ENCODE results near the gene GREB1.

The GREB1 gene

GRCh38 chr2:11679486-11680181 is 145.8 kb downstream of the GREB1 start:
- Histone ChIP-seq H2BK15ac (ENCODE audit: low read depth, poor library complexity, severe bottlenecking) (no peak overlapping the region), H4K91ac (ENCODE audit: low read length) (peak overlapping the region; percentile 63), H3K79me1 (replicated peaks; ENCODE audit: low read length, poor library complexity, severe bottlenecking) (no peaks in the 10 kb centered on the region), H3K27me3 (ENCODE audit: control insufficient read depth in 1 of 2, insufficient read depth in 1 of 2, low read length in 2 of 2) (peaks cover 48 to 90% of the 10 kb centered on the region in 2 experiments), H3K18ac (ENCODE audit: low read depth in 1 of 2, low read length in 2 of 2) (peak overlapping the region; percentile 44 to 46), H3K4me1 (ENCODE audit: control insufficient read depth, insufficient read depth, low read depth, low read length) (peaks cover 4% of the 10 kb centered on the region), H3K4ac (ENCODE audit: low read depth in 1 of 2, low read length in 2 of 2) (no peak overlapping the region), H3K14ac (ENCODE audit: low read length in 2 of 2) (no peak overlapping the region), H2AFZ (ENCODE audit: low read depth, low read length) (no peak overlapping the region), H3K4me2 (ENCODE audit: low read length, poor library complexity, severe bottlenecking) (no peak overlapping the region), H2BK5ac (ENCODE audit: low read depth, low read length, poor library complexity, severe bottlenecking) (no peak overlapping the region), H3K23ac (ENCODE audit: low read length in 2 of 2) (no peak overlapping the region), H3K4me3 (ENCODE audit: insufficient read depth in 1 of 2, low read depth in 1 of 2, low read length in 2 of 2) (no peak overlapping the region), H3K9me3 (ENCODE audit: control insufficient read depth, low read length) (no peaks in the 10 kb centered on the region), H3K27ac (ENCODE audit: low read length, poor library complexity, severe bottlenecking) (no peak overlapping the region), H3K9ac (ENCODE audit: low read length) (no peak overlapping the region), H4K8ac (ENCODE audit: low read length) (no peak overlapping the region), H2BK12ac (ENCODE audit: low read length in 2 of 2) (peak overlapping the region in 1 of 2 experiments; percentile 12), H2BK120ac (ENCODE audit: low read depth, low read length) (peak overlapping the region; percentile 4), H3K36me3 (ENCODE audit: control insufficient read depth in 1 of 2, insufficient read depth in 2 of 2, low read depth in 1 of 2, low read length in 2 of 2) (no peaks in the 10 kb centered on the region), H2AK5ac (ENCODE audit: low read length, severe bottlenecking) (no peak overlapping the region)
- WGBS, result 83% methylated on average over 13 of the region's 13 CpGs
- DNase-seq, result no peak

GRCh38 chr2:11680182-11680900 is 146.5 kb downstream of the GREB1 start:
- WGBS, result 79% methylated on average over 14 of the region's 16 CpGs
- no peak overlapping the region for H3K23ac ChIP-seq (ENCODE audit: low read length in 2 of 2)
- H3K4ac ChIP-seq (ENCODE audit: low read depth in 1 of 2, low read length in 2 of 2), result no peak overlapping the region

GRCh38 chr2:11680901-11681721 is 147.3 kb downstream of the GREB1 start:
- no peaks in the 10 kb centered on the region for H3K79me1 ChIP-seq (replicated peaks; ENCODE audit: low read length, poor library complexity, severe bottlenecking)
- no peak overlapping the region for H2BK120ac ChIP-seq (ENCODE audit: low read depth, low read length)
- H4K91ac ChIP-seq (ENCODE audit: low read length), result no peak overlapping the region
- no peak overlapping the region for H4K8ac ChIP-seq (ENCODE audit: low read length)
- H3K9me3 ChIP-seq (ENCODE audit: control insufficient read depth, low read length), result no peaks in the 10 kb centered on the region
- peaks cover 54 to 87% of the 10 kb centered on the region in 2 experiments for H3K27me3 ChIP-seq (ENCODE audit: control insufficient read depth in 1 of 2, insufficient read depth in 1 of 2, low read length in 2 of 2)
- H2AK5ac ChIP-seq (ENCODE audit: low read length, severe bottlenecking), result no peak overlapping the region
- no peak overlapping the region for H3K4ac ChIP-seq (ENCODE audit: low read depth in 1 of 2, low read length in 2 of 2)
- H3K14ac ChIP-seq (ENCODE audit: low read length in 2 of 2), result no peak overlapping the region
- no peak overlapping the region for H2BK5ac ChIP-seq (ENCODE audit: low read depth, low read length, poor library complexity, severe bottlenecking)
- H3K36me3 ChIP-seq (ENCODE audit: control insufficient read depth in 1 of 2, insufficient read depth in 2 of 2, low read depth in 1 of 2, low read length in 2 of 2), result no peaks in the 10 kb centered on the region
- no peak for DNase-seq
- H3K9ac ChIP-seq (ENCODE audit: low read length), result no peak overlapping the region
- 91% methylated on average over 15 of the region's 15 CpGs for WGBS
- H3K4me2 ChIP-seq (ENCODE audit: low read length, poor library complexity, severe bottlenecking), result no peak overlapping the region
- peaks cover 4% of the 10 kb centered on the region for H3K4me1 ChIP-seq (ENCODE audit: control insufficient read depth, insufficient read depth, low read depth, low read length)
- H3K27ac ChIP-seq (ENCODE audit: low read length, poor library complexity, severe bottlenecking), result no peak overlapping the region
- peak overlapping the region; percentile 54 for H2BK15ac ChIP-seq (ENCODE audit: low read depth, poor library complexity, severe bottlenecking)
- H2AFZ ChIP-seq (ENCODE audit: low read depth, low read length), result no peak overlapping the region
- H3K4me3 ChIP-seq (ENCODE audit: insufficient read depth in 1 of 2, low read depth in 1 of 2, low read length in 2 of 2), result no peak overlapping the region
- no peak overlapping the region for H3K23ac ChIP-seq (ENCODE audit: low read length in 2 of 2)
- H3K18ac ChIP-seq (ENCODE audit: low read depth in 1 of 2, low read length in 2 of 2), result peak overlapping the region in 1 of 2 experiments; percentile 49
- no peak overlapping the region for H2BK12ac ChIP-seq (ENCODE audit: low read length in 2 of 2)

More at GRCh38 chr2:11680182-11680900, 146.5 kb downstream of the GREB1 start:
- Histone ChIP-seq H3K4me1 (ENCODE audit: control insufficient read depth, insufficient read depth, low read depth, low read length) (peaks cover 4% of the 10 kb centered on the region), H2BK12ac (ENCODE audit: low read length in 2 of 2) (no peak overlapping the region), H3K27me3 (ENCODE audit: control insufficient read depth in 1 of 2, insufficient read depth in 1 of 2, low read length in 2 of 2) (peaks cover 49 to 87% of the 10 kb centered on the region in 2 experiments), H2BK5ac (ENCODE audit: low read depth, low read length, poor library complexity, severe bottlenecking) (no peak overlapping the region), H2AK5ac (ENCODE audit: low read length, severe bottlenecking) (no peak overlapping the region), H3K4me3 (ENCODE audit: insufficient read depth in 1 of 2, low read depth in 1 of 2, low read length in 2 of 2) (no peak overlapping the region), H3K14ac (ENCODE audit: low read length in 2 of 2) (no peak overlapping the region), H2BK15ac (ENCODE audit: low read depth, poor library complexity, severe bottlenecking) (no peak overlapping the region), H3K4me2 (ENCODE audit: low read length, poor library complexity, severe bottlenecking) (no peak overlapping the region), H2BK120ac (ENCODE audit: low read depth, low read length) (peak overlapping the region; percentile 4), H3K27ac (ENCODE audit: low read length, poor library complexity, severe bottlenecking) (no peak overlapping the region), H3K36me3 (ENCODE audit: control insufficient read depth in 1 of 2, insufficient read depth in 2 of 2, low read depth in 1 of 2, low read length in 2 of 2) (no peaks in the 10 kb centered on the region), H3K79me1 (replicated peaks; ENCODE audit: low read length, poor library complexity, severe bottlenecking) (no peaks in the 10 kb centered on the region), H4K91ac (ENCODE audit: low read length) (peak overlapping the region; percentile 63), H3K9me3 (ENCODE audit: control insufficient read depth, low read length) (no peaks in the 10 kb centered on the region), H3K18ac (ENCODE audit: low read depth in 1 of 2, low read length in 2 of 2) (peak overlapping the region in 1 of 2 experiments; percentile 49), H2AFZ (ENCODE audit: low read depth, low read length) (no peak overlapping the region), H4K8ac (ENCODE audit: low read length) (no peak overlapping the region), H3K9ac (ENCODE audit: low read length) (no peak overlapping the region)
- DNase-seq, result peak; percentile 42

All from mesenchymal stem cell (in vitro differentiated cells and primary cell).